Keratinocyte (primary cell): ENCODE measurements around the gene ATG14. TPM values are rescaled to one million over a fixed set of nuclear protein-coding genes. Genes with fewer than 3 reads are reported as not detected.

Experiments used
- DNase-seq: peaks from one replicate; pipeline ENCODE4 v3.0.0-alpha.2; 2011; ENCODE audit warnings: low read depth, missing footprints, low spot score
- FAIRE-seq: peaks from 2 replicates; lab custom pipeline; 2011; peaks lifted over from hg19 to GRCh38; lab: Jason Lieb, UNC
- H2AFZ ChIP-seq: 2 replicates; pipeline ENCODE4 v1.6.0; 2012; ENCODE audit warnings: low read length, control low read depth, inconsistent platforms; ENCODE audit not compliant: control insufficient read depth
- H3K27ac ChIP-seq: 2 replicates; pipeline ENCODE4 v1.5.1; 2011; ENCODE audit warnings: low read length; ENCODE audit not compliant: control insufficient read depth, insufficient read depth
- H3K27me3 ChIP-seq: 3 replicates; pipeline ENCODE4 v1.6.0; 2011; ENCODE audit warnings: low read length; ENCODE audit not compliant: control insufficient read depth, insufficient read depth; ENCODE audit errors: extremely low read depth
- H3K36me3 ChIP-seq, 2 experiments: 2 replicates in 1 of 2; 3 replicates in 1 of 2; pipeline ENCODE4 v1.5.1; 2011; ENCODE audit warnings: low read length in 2 of 2, mild to moderate bottlenecking in 1 of 2; ENCODE audit not compliant: control insufficient read depth in 2 of 2, insufficient read depth in 2 of 2; ENCODE audit errors: extremely low read depth in 1 of 2
- H3K4me1 ChIP-seq: 3 replicates; pipeline ENCODE4 v1.5.1; 2011; ENCODE audit warnings: low read length; ENCODE audit not compliant: control insufficient read depth, insufficient read depth; ENCODE audit errors: extremely low read depth
- H3K4me2 ChIP-seq: 3 replicates; pipeline ENCODE4 v1.6.0; 2011; ENCODE audit warnings: low read depth, low read length; ENCODE audit not compliant: control insufficient read depth, insufficient read depth; ENCODE audit errors: extremely low read depth
- H3K4me3 ChIP-seq, 3 experiments: fragments of 200-600 bp in 1 of 3; sonication (generic) in 1 of 3; 2 replicates in 2 of 3; 3 replicates in 1 of 3; pipeline ENCODE4 v1.5.1; 2011 to 2016; ENCODE audit warnings: low read length in 3 of 3, mild to moderate bottlenecking in 3 of 3, control low read depth in 2 of 3, inconsistent platforms in 1 of 3, low read depth in 1 of 3, mixed read lengths in 1 of 3, mixed run types in 1 of 3, moderate library complexity in 1 of 3; ENCODE audit not compliant: control insufficient read depth in 2 of 3, insufficient read depth in 2 of 3; ENCODE audit errors: extremely low read depth in 1 of 3
- H3K79me2 ChIP-seq: 2 replicates; pipeline ENCODE4 v1.6.0; 2012; ENCODE audit warnings: low read length; ENCODE audit not compliant: control insufficient read depth, insufficient read depth
- H3K9ac ChIP-seq: 3 replicates; pipeline ENCODE4 v1.6.0; 2011; ENCODE audit warnings: low read length; ENCODE audit not compliant: control insufficient read depth, insufficient read depth; ENCODE audit errors: extremely low read depth
- H3K9me1 ChIP-seq: 3 replicates; pipeline ENCODE4 v1.6.0; 2011; ENCODE audit warnings: low read length; ENCODE audit not compliant: control insufficient read depth, insufficient read depth; ENCODE audit errors: extremely low read depth
- H3K9me3 ChIP-seq: 2 replicates; pipeline ENCODE4 v1.5.1; 2012; ENCODE audit warnings: low read depth, low read length; ENCODE audit not compliant: control insufficient read depth
- H4K20me1 ChIP-seq: 3 replicates; pipeline ENCODE4 v1.6.0; 2011; ENCODE audit warnings: low read length; ENCODE audit not compliant: control insufficient read depth, insufficient read depth; ENCODE audit errors: extremely low read depth
- EZH2 ChIP-seq: IDR thresholded peaks from one replicate; pipeline ENCODE4 v1.6.1; 2012; ENCODE audit warnings: inconsistent platforms, mild to moderate bottlenecking, low read length, moderate library complexity
- dilution Hi-C: fragments of 300-500 bp; cut with MboI; formaldehyde crosslinking; loops from one replicate; pipeline ENCODE4 v1.7.0; 2020; ENCODE audit warnings: low sequenced_read_pairs; ENCODE audit not compliant: extremely low pct_ligation_motif_present
- polyA plus RNA-seq, 5 experiments: library from polyadenylated mRNA; depleted of rRNA in 3 of 5; stranded (reverse) in 3 of 5; stranded (forward) in 1 of 5; unstranded in 1 of 5; fragments of >200 nt; gene quantifications; 1 replicate in 1 of 5; 2 replicates in 3 of 5; 3 replicates in 1 of 5; pipeline versions ENCODE4 v1.2.1 to v1.2.3, GENCODE V29; 2011 to 2012; ENCODE audit warnings: missing spikeins in 2 of 5, low read depth in 1 of 5, low replicate concordance in 1 of 5
- TF ChIP-seq, protein P1 (sequence below), 3 experiments: IDR thresholded peaks in 1 of 3; conservative IDR thresholded peaks in 1 of 3; optimal IDR thresholded peaks in 1 of 3; 2 replicates in 2 of 3; 3 replicates in 1 of 3; pipeline versions ENCODE3 to v1.5.1; 2011; ENCODE audit warnings: low read length in 3 of 3, mild to moderate bottlenecking in 3 of 3, moderate library complexity in 2 of 3, control low read depth in 1 of 3, inconsistent platforms in 1 of 3; ENCODE audit not compliant: insufficient read depth in 2 of 3; ENCODE audit errors: extremely low read depth in 1 of 3

The ATG14 gene
- polyA plus RNA-seq, 1 donor (not counting 4 experiments of a cell fraction or from before 2014, with no cell fraction given): 7.0 TPM

- no peak overlapping the region for H3K4me2 ChIP-seq
- H4K20me1 ChIP-seq: no peaks in the 10 kb centered on the region
- no peaks in the 10 kb centered on the region for H3K4me1 ChIP-seq
- FAIRE-seq (no peak), DNase-seq (no peak)
- no peaks in the 10 kb centered on the region for H3K9me1 ChIP-seq
- H3K36me3 ChIP-seq: peaks cover 2 to 9% of the 10 kb centered on the region in 2 experiments
- dilution Hi-C loops: no loop called here
- H3K9ac ChIP-seq: no peak overlapping the region
- no peaks in the 10 kb centered on the region for H3K27me3 ChIP-seq
- no peak overlapping the region for H3K4me3 ChIP-seq
- TF ChIP-seq, protein P1, sequence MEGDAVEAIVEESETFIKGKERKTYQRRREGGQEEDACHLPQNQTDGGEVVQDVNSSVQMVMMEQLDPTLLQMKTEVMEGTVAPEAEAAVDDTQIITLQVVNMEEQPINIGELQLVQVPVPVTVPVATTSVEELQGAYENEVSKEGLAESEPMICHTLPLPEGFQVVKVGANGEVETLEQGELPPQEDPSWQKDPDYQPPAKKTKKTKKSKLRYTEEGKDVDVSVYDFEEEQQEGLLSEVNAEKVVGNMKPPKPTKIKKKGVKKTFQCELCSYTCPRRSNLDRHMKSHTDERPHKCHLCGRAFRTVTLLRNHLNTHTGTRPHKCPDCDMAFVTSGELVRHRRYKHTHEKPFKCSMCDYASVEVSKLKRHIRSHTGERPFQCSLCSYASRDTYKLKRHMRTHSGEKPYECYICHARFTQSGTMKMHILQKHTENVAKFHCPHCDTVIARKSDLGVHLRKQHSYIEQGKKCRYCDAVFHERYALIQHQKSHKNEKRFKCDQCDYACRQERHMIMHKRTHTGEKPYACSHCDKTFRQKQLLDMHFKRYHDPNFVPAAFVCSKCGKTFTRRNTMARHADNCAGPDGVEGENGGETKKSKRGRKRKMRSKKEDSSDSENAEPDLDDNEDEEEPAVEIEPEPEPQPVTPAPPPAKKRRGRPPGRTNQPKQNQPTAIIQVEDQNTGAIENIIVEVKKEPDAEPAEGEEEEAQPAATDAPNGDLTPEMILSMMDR (optimal IDR thresholded peaks at IDR 0.05 in 1 of 3, IDR thresholded peaks at IDR 0.05 in 1 of 3, conservative IDR thresholded peaks at IDR 0.05 in 1 of 3; ENCODE audit: extremely low read depth in 1 of 3, insufficient read depth in 2 of 3, low read length in 3 of 3): no peak
- no peaks in the 10 kb centered on the region for H3K79me2 ChIP-seq
- no peak overlapping the region for H2AFZ ChIP-seq
- no peak overlapping the region for H3K27ac ChIP-seq
- no peaks in the 10 kb centered on the region for H3K9me3 ChIP-seq
Measured at GRCh38 chr14:55361190-55361589, 50.4 kb downstream of the ATG14 start.

GRCh38 chr14:55359307-55359706, 52.3 kb downstream of the ATG14 start:
- no peak overlapping the region for H3K9ac ChIP-seq
- peaks cover 2% of the 10 kb centered on the region for H3K9me1 ChIP-seq
- H3K9me3 ChIP-seq: no peaks in the 10 kb centered on the region
- H3K4me2 ChIP-seq: no peak overlapping the region
- peaks cover 3% of the 10 kb centered on the region for H3K4me1 ChIP-seq
- DNase-seq (no peak), FAIRE-seq (no peak)
- H3K27me3 ChIP-seq: no peaks in the 10 kb centered on the region
- H4K20me1 ChIP-seq: no peaks in the 10 kb centered on the region
- no peak overlapping the region for H3K4me3 ChIP-seq
- no peak overlapping the region for H3K27ac ChIP-seq
- no peaks in the 10 kb centered on the region for H3K79me2 ChIP-seq
- no peak for TF ChIP-seq EZH2
- TF ChIP-seq, protein P1 (optimal IDR thresholded peaks at IDR 0.05 in 1 of 3, IDR thresholded peaks at IDR 0.05 in 1 of 3, conservative IDR thresholded peaks at IDR 0.05 in 1 of 3; ENCODE audit: extremely low read depth in 1 of 3, insufficient read depth in 2 of 3, low read length in 3 of 3): no peak
- dilution Hi-C loops: no loop called here
- H3K36me3 ChIP-seq: peaks cover 7 to 18% of the 10 kb centered on the region in 2 experiments
- H2AFZ ChIP-seq: no peak overlapping the region
